IPS DF 4.7 (cell line): Measurements from ENCODE around the gene RPS26.
"Not testable (repeated sequence)": the region's sequence is repeated elsewhere in the genome, so short reads cannot be mapped to it uniquely, and the experiment has no call there.

ENCODE experiments used
- DNase-seq: peaks from one replicate; pipeline ENCODE4 v3.0.0-alpha.2; 2013; ENCODE audit warnings: low spot score; ENCODE audit errors: extremely low read depth

Gene RPS26

DNA sequence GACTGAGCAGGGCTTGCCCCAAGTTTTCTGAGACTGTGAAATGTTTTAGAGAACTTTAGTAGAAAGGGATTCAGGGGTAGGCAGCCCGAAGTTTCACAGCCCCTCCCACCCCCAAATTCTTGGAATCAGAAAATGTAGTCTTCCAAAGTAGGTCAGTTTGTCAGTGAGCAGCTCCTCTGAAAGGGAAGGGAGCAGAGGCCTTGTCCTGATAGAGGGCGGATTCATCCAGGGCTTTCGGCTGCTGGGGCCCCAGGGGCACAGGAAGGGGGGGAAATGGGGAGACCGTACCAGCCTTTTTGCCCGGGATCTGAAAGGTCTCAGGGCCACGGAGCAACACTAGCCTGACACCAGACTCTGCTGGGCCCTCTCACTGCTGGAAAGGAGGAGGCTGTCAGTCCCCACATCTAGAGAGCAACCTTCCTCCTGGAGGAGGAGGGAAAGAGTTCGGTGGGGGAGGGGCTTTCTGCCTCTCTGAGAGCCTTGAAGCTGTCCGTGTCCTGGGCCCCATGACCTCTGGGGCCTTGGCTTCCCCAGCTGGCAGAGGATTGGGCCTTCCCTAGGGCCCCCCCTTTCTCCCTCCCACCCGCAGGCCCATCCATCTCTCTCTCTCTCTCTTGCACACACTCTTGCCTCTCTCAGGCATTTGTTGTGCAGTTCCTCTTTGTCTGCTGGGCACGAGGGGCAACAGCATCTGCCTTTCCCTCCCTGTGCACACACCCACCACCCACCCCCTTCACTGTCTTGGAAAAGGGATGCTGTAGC lies 21.1 kb upstream of the RPS26 start, which contains the start of gene IKZF4:
Gene IKZF4 (plus strand): TSS at position 621 of the 762 bp plus-strand sequence. CDS start 451 bp downstream, outside the sequence.
- DNase-seq = no peak

GRCh38 chr12:56021889-56022497 lies 19.7 kb upstream of the RPS26 start:
- no peak for DNase-seq

GRCh38 chr12:56028511-56029165 lies 13.1 kb upstream of the RPS26 start:
- DNase-seq = no peak

DNA sequence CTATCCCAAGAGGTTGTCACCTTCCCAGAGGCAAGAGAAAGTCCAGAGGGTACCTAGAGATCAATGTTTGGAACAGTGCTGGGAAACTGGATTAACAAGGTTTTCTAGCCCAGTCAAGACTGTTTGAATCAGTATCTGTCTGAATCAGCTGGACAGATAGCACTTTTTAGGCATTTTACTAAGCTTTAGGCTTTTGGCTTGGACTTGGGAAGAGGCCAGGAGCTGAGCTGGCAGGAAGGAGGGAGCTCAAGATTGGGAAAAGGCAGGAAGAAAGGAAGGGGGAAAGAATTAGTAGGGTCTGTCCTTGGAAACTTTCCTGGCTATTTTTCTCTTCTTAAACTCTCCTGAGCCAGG lies 12.6 kb upstream of the RPS26 start:
- no peak for DNase-seq

DNA sequence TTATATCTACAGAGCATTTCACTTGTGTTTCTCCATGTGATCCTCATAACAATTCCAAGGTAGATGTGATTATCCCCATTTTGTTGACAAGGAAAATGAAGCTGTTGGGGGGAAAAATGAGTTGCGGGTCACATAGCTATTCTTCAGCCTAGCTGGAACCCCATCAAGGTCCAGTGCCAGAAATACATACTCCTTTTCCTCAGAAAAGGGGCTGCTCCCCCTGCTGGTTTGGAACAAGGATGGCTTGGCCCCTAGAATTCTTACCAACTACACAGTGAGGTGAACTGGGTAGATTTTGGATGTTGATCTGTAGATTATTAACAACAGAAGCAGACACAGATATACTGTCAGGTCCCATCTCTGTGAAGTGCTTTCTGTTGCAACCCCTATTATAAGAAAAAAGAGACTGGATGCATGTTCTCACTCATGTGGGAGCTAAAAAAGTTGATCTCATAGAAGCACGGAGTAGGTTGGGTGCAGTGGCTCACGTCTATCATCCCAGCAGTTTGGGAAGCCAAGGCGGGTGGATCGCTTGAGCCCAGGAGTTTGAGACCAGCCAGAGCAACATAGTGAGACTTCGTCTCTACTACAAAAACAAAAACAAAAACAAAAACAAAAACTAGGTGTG lies 11.9 kb upstream of the RPS26 start:
- no peak for DNase-seq

GRCh38 chr12:56031987-56032386 lies 9.7 kb upstream of the RPS26 start:
- DNase-seq = no peak

DNA sequence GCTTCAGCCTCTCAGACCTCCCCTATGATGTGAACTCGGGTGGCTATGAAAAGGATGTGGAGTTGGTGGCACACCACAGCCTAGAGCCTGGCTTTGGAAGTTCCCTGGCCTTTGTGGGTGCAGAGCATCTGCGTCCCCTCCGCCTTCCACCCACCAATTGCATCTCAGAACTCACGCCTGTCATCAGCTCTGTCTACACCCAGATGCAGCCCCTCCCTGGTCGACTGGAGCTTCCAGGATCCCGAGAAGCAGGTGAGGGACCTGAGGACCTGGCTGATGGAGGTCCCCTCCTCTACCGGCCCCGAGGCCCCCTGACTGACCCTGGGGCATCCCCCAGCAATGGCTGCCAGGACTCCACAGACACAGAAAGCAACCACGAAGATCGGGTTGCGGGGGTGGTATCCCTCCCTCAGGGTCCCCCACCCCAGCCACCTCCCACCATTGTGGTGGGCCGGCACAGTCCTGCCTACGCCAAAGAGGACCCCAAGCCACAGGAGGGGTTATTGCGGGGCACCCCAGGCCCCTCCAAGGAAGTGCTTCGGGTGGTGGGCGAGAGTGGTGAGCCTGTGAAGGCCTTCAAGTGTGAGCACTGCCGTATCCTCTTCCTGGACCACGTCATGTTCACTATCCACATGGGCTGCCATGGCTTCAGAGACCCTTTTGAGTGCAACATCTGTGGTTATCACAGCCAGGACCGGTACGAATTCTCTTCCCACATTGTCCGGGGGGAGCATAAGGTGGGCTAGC lies 7.0 kb upstream of the RPS26 start:
- DNase-seq = no peak

DNA sequence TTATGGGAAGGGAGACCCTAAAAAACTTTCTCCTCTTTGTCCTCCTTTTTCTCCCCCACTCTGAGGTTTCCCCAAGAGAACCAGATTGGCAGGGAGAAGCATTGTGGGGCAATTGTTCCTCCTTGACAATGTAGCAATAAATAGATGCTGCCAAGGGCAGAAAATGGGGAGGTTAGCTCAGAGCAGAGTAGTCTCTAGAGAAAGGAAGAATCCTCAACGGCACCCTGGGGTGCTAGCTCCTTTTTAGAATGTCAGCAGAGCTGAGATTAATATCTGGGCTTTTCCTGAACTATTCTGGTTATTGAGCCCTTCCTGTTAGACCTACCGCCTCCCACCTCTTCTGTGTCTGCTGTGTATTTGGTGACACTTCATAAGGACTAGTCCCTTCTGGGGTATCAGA lies 4.6 kb upstream of the RPS26 start:
- DNase-seq = no peak

GRCh38 chr12:56038022-56038655 lies 3.6 kb upstream of the RPS26 start:
- DNase-seq = no peak

DNA sequence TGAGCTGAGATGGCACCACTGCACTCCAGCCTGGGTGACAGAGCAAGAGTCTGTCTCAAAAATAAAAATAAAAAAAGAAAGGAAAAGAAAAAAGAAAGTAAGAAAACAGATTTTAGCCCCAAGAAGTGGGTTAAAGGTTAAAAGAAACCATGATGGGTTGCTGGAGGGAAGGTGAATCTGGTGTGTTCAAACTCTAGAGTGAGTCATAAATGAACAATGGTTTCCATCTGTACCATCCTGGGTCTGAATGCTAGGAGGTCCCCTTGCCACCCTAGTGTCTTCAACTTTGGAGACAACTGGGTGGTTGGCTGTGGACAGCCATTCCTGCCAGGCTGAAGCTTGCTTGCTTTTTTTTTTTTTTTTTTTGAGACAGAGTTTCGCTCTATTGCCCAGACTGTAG lies 1.6 kb upstream of the RPS26 start:
- DNase-seq = no peak

DNA sequence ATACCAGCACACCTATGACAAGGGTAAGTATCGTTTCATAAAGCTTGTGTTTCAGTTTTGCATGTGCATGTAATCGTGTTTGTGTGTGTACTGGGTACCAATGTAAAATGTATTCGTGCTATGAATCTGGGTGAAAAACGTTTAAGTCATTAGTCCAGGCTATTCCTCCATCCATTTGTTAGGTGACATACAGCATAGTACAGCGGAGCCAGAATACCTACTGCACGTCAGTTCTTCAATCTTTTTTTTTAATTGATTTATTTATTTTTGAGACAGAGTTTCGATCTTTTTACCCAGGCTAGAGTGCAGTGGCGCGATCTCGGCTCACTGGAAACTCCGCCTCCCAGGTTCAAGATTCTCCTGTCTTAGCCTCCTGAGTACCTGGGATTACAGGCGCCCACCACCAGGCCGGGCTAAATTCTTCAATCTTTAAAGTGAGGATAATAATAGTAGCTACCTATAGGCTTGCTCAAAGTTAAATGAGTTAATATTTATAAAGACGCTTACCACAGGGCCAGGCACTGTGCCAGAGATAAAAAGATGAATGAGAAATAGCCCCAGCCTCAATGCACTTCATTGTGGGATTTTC lies 661 bp upstream of the RPS26 start:
- DNase-seq = no peak

GRCh38 chr12:56042430-56042813 lies 704 bp downstream of the RPS26 start:
- not testable (repeated sequence) for DNase-seq

DNA sequence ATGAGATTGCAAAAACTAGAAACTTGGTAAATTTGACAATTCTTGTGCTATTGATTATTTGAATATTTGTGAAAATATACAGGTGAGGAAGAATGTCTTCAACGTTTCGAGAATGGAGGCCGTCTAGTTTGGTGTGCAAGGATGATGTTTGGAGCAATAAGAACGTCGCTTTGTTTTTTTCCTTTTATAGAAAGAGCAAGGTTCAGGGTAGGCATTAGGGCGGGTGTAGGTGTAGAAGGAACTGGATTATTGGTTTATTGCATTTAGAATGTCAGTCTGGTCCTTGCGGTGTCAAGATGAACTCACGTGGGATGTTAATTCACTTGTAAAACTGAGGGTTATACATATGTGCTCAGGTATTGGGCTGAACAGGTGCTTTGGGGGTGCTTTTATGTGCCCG lies 1.1 kb downstream of the RPS26 start:
- no peak for DNase-seq

DNA sequence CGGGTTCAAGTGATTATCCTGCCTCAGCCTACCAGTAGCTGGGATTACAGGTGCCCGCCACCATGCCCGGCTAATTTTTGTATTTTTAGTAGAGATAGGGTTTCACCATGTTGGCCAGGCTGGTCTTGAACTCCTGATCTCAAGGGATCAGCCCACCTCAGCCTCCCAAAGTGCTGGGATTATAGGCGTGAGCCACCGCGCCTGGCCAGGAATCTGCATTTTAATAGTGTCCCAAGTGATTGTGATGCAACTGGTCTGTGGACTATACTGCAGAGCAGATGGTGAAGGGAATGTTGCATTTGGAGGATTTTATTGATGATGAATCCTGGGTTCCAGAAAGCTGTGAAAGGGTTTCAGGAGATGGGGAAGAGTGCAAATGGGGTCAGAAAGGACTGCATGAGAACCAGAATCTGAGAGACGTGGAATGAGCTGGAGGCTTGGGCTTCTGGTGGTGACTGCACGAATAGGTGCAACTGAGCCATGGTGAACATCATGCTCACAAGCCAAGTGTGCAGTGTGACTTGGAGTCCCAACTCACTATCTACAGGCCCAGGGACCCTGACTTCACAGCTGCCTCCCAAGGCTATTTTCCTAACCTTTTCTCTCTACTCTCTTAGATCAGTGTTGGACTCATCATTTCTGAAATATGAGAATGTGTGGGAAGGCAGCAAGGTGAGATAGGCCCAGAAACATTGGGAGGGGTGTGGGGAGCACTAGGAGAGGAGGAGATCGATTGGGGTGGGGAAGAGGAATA lies 4.5 kb downstream of the RPS26 start:
- no peak for DNase-seq

DNA sequence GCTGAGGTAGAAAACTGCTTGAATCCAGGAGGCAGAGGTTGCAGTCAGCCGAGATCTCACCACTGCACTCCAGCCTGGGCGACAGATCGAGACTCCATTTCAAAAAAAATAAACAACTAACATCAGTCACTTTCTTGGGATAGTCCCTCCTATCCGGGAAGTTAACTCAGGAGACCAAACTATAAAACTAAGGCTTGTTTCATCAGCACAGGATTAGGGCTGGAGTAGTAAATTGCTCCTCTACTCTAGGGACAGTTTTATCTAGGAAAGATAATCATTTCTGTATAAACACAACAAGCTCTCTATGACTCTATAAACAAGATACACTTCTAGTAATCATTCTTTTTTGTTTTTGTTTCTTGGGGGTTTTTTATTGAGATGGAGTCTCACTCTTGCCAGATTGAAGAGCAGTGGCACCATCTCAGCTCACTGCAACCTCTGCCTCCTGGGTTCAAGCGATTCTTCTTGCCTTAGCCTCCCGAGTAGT lies 11.7 kb downstream of the RPS26 start:
- DNase-seq = no peak

- DNase-seq = not testable (repeated sequence)
These were observed 18.2 kb downstream of the RPS26 start for GRCh38 chr12:56059964-56060363.

GRCh38 chr12:56061982-56062381 lies 20.3 kb downstream of the RPS26 start:
- no peak for DNase-seq

- no peak for DNase-seq
These were observed 21.3 kb downstream of the RPS26 start for GRCh38 chr12:56062996-56063395.

- no peak for DNase-seq
These were observed 29.9 kb downstream of the RPS26 start for GRCh38 chr12:56071648-56072047.

DNA sequence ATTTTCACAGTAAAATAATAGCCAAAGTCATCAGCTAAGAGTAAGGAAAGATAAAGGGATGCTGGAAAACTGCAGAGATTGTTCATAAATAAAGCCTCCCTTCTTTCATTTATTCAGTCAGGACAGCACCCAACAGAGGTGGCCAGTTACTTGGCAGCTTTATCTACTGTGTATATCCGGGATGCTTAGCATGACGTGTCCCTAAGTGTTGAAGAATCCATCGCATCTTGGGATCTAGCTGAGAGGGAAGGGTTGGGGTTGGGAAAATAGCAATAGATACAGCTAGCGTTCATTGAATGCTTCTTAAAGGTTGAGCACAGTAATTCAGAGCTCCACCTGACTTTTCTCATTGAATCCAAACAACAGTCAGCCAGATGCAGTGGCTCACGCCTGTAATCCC lies 32.7 kb downstream of the RPS26 start:
- DNase-seq = no peak
